AG09319 (cell line): ENCODE measurements around the gene FAAH.

ENCODE experiments used
- DNase-seq: peaks from one replicate; pipeline ENCODE4 v3.0.0-alpha.2; 2010; ENCODE audit warnings: low read depth; ENCODE audit errors: extremely low read depth
- TF ChIP-seq, protein P1 (sequence below): IDR thresholded peaks from 2 replicates; pipeline ENCODE4 v1.5.1; 2011; ENCODE audit warnings: low read depth, mild to moderate bottlenecking, inconsistent platforms, low read length, moderate library complexity

FAAH gene

DNA sequence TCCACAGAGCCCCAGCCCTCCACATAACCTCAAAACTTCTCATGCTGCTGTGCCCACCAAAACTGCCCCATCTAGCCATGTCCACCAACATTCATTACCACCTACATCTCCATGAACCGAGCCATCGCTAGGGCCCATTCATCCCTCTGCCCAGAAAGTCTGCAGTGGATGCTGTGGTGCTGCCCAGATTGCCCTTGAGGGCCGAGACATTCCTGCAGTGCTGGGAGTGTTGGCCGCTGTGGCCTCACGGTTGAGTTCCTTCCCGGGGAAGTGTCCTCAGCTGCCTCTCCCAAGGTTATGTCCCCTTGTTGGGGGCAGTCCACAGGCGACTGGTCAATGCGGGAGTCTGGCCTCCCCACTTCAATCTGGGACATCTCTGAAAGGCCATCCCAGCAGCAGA, 65.2 kb downstream of the FAAH start:
- TF ChIP-seq, protein P1, sequence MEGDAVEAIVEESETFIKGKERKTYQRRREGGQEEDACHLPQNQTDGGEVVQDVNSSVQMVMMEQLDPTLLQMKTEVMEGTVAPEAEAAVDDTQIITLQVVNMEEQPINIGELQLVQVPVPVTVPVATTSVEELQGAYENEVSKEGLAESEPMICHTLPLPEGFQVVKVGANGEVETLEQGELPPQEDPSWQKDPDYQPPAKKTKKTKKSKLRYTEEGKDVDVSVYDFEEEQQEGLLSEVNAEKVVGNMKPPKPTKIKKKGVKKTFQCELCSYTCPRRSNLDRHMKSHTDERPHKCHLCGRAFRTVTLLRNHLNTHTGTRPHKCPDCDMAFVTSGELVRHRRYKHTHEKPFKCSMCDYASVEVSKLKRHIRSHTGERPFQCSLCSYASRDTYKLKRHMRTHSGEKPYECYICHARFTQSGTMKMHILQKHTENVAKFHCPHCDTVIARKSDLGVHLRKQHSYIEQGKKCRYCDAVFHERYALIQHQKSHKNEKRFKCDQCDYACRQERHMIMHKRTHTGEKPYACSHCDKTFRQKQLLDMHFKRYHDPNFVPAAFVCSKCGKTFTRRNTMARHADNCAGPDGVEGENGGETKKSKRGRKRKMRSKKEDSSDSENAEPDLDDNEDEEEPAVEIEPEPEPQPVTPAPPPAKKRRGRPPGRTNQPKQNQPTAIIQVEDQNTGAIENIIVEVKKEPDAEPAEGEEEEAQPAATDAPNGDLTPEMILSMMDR = no peak
- DNase-seq = no peak

DNA sequence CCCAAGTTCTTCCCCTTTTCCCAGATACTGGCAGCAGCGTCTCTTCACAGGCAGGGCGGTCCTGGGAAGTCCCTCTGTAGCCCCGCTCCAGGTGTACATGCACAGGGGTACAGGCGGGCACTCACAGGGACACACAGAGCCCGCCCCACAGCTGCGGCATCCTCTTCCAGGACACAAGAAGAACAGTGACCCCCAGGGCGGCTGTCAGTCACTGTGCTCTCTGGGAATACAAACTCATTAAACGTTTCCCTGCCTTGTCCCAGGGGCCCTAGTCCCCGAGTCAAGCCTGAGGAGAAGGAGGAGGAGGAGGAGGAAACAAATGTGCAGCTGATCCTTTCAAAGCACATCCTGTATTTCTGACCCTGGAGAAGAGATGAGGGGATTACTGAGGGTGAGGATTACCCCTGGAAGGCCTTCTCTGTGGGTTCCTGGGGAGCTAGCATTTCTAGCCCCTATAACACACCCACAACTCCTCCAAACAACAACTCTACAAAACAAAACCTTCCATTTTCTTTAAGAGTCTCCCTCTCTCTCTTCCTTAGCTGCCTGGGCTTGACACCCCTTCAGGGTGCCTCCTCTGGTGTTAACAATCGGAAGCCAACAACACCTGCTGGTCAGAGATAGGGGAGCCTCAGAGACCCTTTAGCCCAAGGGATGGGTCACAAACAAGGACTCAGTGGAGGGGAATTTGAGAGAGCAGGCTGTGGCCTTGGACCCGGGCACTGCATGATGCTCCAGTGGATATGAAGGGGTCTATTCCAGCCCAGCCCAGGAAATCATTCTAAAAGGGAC, 67.1 kb downstream of the FAAH start:
- TF ChIP-seq, protein P1 = no peak
- no peak for DNase-seq

DNA sequence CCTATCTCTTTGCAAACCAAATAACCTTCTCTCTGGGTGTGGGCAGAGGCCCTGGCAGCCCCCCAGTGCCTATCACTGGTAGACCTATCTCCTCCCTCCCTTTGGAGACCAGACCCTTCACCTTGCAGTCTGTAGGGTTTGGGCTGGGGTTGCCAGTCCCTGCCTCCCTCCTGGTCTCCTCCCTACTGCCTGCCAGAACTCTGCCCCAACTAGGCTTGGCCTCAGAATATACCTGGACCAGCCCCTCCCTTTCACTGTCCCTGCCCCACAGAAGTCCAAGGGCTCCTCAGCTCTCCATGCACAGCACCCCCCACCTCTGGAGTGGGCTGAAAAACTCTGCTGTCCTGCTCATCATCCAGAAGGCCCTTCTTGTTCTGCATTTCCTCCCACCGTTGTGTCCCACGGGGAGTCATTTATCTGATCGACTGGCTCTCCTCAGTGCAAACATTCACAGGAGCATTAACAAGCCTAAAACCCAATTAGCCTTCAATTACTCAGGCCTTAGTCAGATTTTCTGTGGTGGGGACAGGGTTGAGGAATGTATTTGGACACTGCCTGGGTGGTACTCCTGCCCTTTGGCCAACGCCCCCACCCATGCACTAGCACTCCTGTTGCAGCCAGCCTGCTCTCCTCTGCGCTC, 67.8 kb downstream of the FAAH start:
- no peak for DNase-seq
- TF ChIP-seq, protein P1 = no peak
